HK-2 (cell line): Measurements from ENCODE around the gene PAEP.

ENCODE experiments used
- DNase-seq: peaks from one replicate; pipeline ENCODE4 v3.0.0-alpha.2; 2018; ENCODE audit not compliant: unreplicated experiment

Gene PAEP

GRCh38 chr9:135615666-135616618 lies 54.4 kb downstream of the PAEP start:
- DNase-seq = no peak
